ENCODE measurements around the gene URGCP. TPM values are rescaled to one million over a fixed set of nuclear protein-coding genes. Genes with fewer than 3 reads are reported as not detected.

URGCP gene
- total RNA-seq, 1 experiment from 2014 or later: 30.7 TPM

- Histone ChIP-seq H4K5ac (ENCODE audit: insufficient read length, low read depth, low read length) (no peak overlapping the region), H2AFZ (ENCODE audit: low read length) (no peak overlapping the region), H2BK120ac (ENCODE audit: low read depth, low read length, poor library complexity, severe bottlenecking) (no peak overlapping the region), H4K8ac (replicated peaks; ENCODE audit: insufficient read length, low read depth, low read length) (no peak overlapping the region), H2BK20ac (ENCODE audit: low read depth, low read length, poor library complexity, severe bottlenecking) (no peak overlapping the region), H3K14ac (ENCODE audit: insufficient read depth, low read length) (no peak overlapping the region), H3K27me3 (ENCODE audit: insufficient read depth, low read length) (no peaks in the 10 kb centered on the region), H3K27ac (ENCODE audit: insufficient read length, low read depth, low read length) (no peak overlapping the region), H2BK12ac (ENCODE audit: insufficient read length, low read depth, low read length) (no peak overlapping the region), H3K79me2 (ENCODE audit: insufficient read depth, low read length) (no peaks in the 10 kb centered on the region), H2BK5ac (ENCODE audit: insufficient read length, low read length) (no peak overlapping the region), H3K23ac (ENCODE audit: insufficient read length, low read depth, low read length) (no peak overlapping the region), H3K4me1 (ENCODE audit: insufficient read depth, low read length) (no peaks in the 10 kb centered on the region), H2BK15ac (ENCODE audit: low read depth, low read length) (no peak overlapping the region), H3T11ph (ENCODE audit: low read length) (no peak overlapping the region), H3K79me1 (ENCODE audit: insufficient read depth, low read depth, low read length, poor library complexity, severe bottlenecking) (no peaks in the 10 kb centered on the region), H4K20me1 (ENCODE audit: control insufficient read depth, insufficient read depth, insufficient read length) (no peaks in the 10 kb centered on the region), H3K4me2 (ENCODE audit: insufficient read depth, insufficient read length, low read length) (no peak overlapping the region), H2AK5ac (ENCODE audit: insufficient read length, low read length) (no peak overlapping the region), H3K9me3 (ENCODE audit: control insufficient read depth, low read depth, low read length) (no peaks in the 10 kb centered on the region), H3K4ac (ENCODE audit: low read depth, low read length) (no peak overlapping the region), H4K91ac (ENCODE audit: insufficient read length, low read depth, low read length) (no peak overlapping the region), H3K18ac (ENCODE audit: insufficient read length, low read depth, low read length) (no peak overlapping the region), H3K56ac (ENCODE audit: insufficient read length, low read depth, low read length) (no peak overlapping the region), H3K23me2 (ENCODE audit: insufficient read length, low read depth, low read length, poor library complexity, severe bottlenecking) (no peaks in the 10 kb centered on the region), H3K9ac (ENCODE audit: extremely low read depth, insufficient read length, low read length) (no peak overlapping the region)
- Mint-ChIP-seq H3K27me3 (ENCODE audit: low read depth) (no peaks in the 10 kb centered on the region), H3K27ac (no peak overlapping the region), H3K4me1 (peaks cover 0 to 2% of the 10 kb centered on the region in 2 experiments; a peak in 1 of 4 replicates), H3K4me3 (no peak overlapping the region), H3K9me3 (no peaks in the 10 kb centered on the region), H3K36me3 (ENCODE audit: insufficient read depth in 1 of 3, low read depth in 3 of 3) (peaks cover 0 to 4% (median 0%) of the 10 kb centered on the region in 3 experiments; a peak in 1 of 7 replicates)
- WGBS (ENCODE audit: extremely low coverage, insufficient read length, low lambda C conversion rate): no CpG with 5 or more reads among the region's 8 CpGs
- TF ChIP-seq CTCF (conservative IDR thresholded peaks at IDR 0.05): no peak
- DNase-seq: no peak
These were observed 10.5 kb downstream of the URGCP start for GRCh38 chr7:43895847-43896415.

Data from H9 (cell line).